Muscle layer of colon (tissue), 2 donors: ENCODE measurements around the gene CSNK1A1.
"Not testable (repeated sequence)": the region's sequence is repeated elsewhere in the genome, so short reads cannot be mapped to it uniquely, and the experiment has no call there.

ENCODE experiments used
- H3K27ac ChIP-seq: one replicate; pipeline ENCODE4 v1.7.0; 2013; ENCODE audit warnings: low read depth, mild to moderate bottlenecking, low read length, moderate library complexity
- H3K27me3 ChIP-seq, 2 donors: one replicate each; pipeline ENCODE4 v1.7.0; 2013; ENCODE audit warnings: low read length in 2 of 2, mild to moderate bottlenecking in 2 of 2; ENCODE audit not compliant: insufficient read depth in 2 of 2, control insufficient read depth in 1 of 2
- H3K36me3 ChIP-seq: one replicate; pipeline ENCODE4 v1.7.0; 2013; ENCODE audit warnings: mild to moderate bottlenecking, low read length; ENCODE audit not compliant: insufficient read depth
- H3K4me1 ChIP-seq: one replicate; pipeline ENCODE4 v1.7.0; 2013; ENCODE audit warnings: mild to moderate bottlenecking, low read length; ENCODE audit not compliant: insufficient read depth
- H3K4me3 ChIP-seq, 2 donors: one replicate each; pipeline ENCODE4 v1.7.0; 2013; ENCODE audit warnings: low read length in 2 of 2, low read depth in 1 of 2, mild to moderate bottlenecking in 1 of 2, moderate library complexity in 1 of 2
- H3K9ac ChIP-seq: one replicate; pipeline ENCODE4 v1.7.0; 2013; ENCODE audit warnings: low read length
- H3K9me3 ChIP-seq: one replicate; pipeline ENCODE4 v1.7.0; 2013; ENCODE audit warnings: mild to moderate bottlenecking, low read length
- donor health status: abdominal sarcoma.
- donor health status: Adenocarcinoma of cecum.

The CSNK1A1 gene

GRCh38 chr5:149572170-149572569 is 20.9 kb upstream of the CSNK1A1 start:
- Histone ChIP-seq H3K4me3 (no peak overlapping the region), H3K27ac (no peak overlapping the region), H3K9me3 (no peaks in the 10 kb centered on the region), H3K36me3 (no peaks in the 10 kb centered on the region), H3K27me3 (no peaks in the 10 kb centered on the region), H3K9ac (no peak overlapping the region), H3K4me1 (no peaks in the 10 kb centered on the region)

- Histone ChIP-seq H3K27me3 (no peaks in the 10 kb centered on the region), H3K27ac (no peak overlapping the region), H3K36me3 (no peaks in the 10 kb centered on the region), H3K4me3 (no peak overlapping the region), H3K9ac (no peak overlapping the region), H3K4me1 (peaks cover 19% of the 10 kb centered on the region), H3K9me3 (no peaks in the 10 kb centered on the region)
These were observed 16.0 kb upstream of the CSNK1A1 start for GRCh38 chr5:149567226-149567625.

- peaks cover 31% of the 10 kb centered on the region for H3K4me1 ChIP-seq
- H3K9ac ChIP-seq, H3K27me3 ChIP-seq, H3K27ac ChIP-seq, H3K4me3 ChIP-seq, H3K9me3 ChIP-seq, H3K36me3 ChIP-seq: not testable (repeated sequence)
These were observed 13.4 kb upstream of the CSNK1A1 start for GRCh38 chr5:149564542-149565140.

GRCh38 chr5:149563466-149563865 is 12.2 kb upstream of the CSNK1A1 start:
- H3K9me3 ChIP-seq: no peaks in the 10 kb centered on the region
- H3K4me1 ChIP-seq: peaks cover 31% of the 10 kb centered on the region
- no peak overlapping the region for H3K9ac ChIP-seq
- no peaks in the 10 kb centered on the region for H3K36me3 ChIP-seq
- H3K27ac ChIP-seq: peak overlapping the region; percentile 61
- no peak overlapping the region for H3K4me3 ChIP-seq
- no peaks in the 10 kb centered on the region for H3K27me3 ChIP-seq

GRCh38 chr5:149561848-149562247 is 10.6 kb upstream of the CSNK1A1 start:
- Histone ChIP-seq H3K4me3 (peak overlapping the region in 1 of 2 donors; percentile 7), H3K27ac (peak overlapping the region; percentile 84), H3K36me3 (no peaks in the 10 kb centered on the region), H3K27me3 (no peaks in the 10 kb centered on the region), H3K9me3 (no peaks in the 10 kb centered on the region), H3K9ac (no peak overlapping the region), H3K4me1 (peaks cover 31% of the 10 kb centered on the region)

GRCh38 chr5:149559706-149560105 is 8.5 kb upstream of the CSNK1A1 start:
- peaks cover 30% of the 10 kb centered on the region for H3K4me1 ChIP-seq
- no peaks in the 10 kb centered on the region for H3K9me3 ChIP-seq
- no peaks in the 10 kb centered on the region for H3K27me3 ChIP-seq
- H3K4me3 ChIP-seq: no peak overlapping the region
- H3K9ac ChIP-seq: no peak overlapping the region
- no peak overlapping the region for H3K27ac ChIP-seq
- H3K36me3 ChIP-seq: no peaks in the 10 kb centered on the region

GRCh38 chr5:149552553-149553160 is 1.4 kb upstream of the CSNK1A1 start:
- Histone ChIP-seq H3K27ac (no peak overlapping the region), H3K9me3 (no peaks in the 10 kb centered on the region), H3K9ac (no peak overlapping the region), H3K4me1 (peaks cover 16% of the 10 kb centered on the region), H3K27me3 (no peaks in the 10 kb centered on the region), H3K4me3 (no peak overlapping the region), H3K36me3 (peaks cover 13% of the 10 kb centered on the region)

- H3K27ac ChIP-seq: peak overlapping the region; percentile 99
- peaks cover 13% of the 10 kb centered on the region for H3K36me3 ChIP-seq
- H3K9ac ChIP-seq: peak overlapping the region; percentile 99
- peak overlapping the region; percentile 39 to 98 for H3K4me3 ChIP-seq
- H3K4me1 ChIP-seq: peaks cover 22% of the 10 kb centered on the region
- H3K27me3 ChIP-seq: no peaks in the 10 kb centered on the region
- H3K9me3 ChIP-seq: no peaks in the 10 kb centered on the region
These were observed 827 bp upstream of the CSNK1A1 start for GRCh38 chr5:149552038-149552494.

GRCh38 chr5:149550594-149551226 is 529 bp downstream of the CSNK1A1 start:
- Histone ChIP-seq H3K27me3 (no peaks in the 10 kb centered on the region), H3K9ac (peak overlapping the region; percentile 99), H3K4me1 (peaks cover 27% of the 10 kb centered on the region), H3K27ac (peak overlapping the region; percentile 99), H3K9me3 (no peaks in the 10 kb centered on the region), H3K36me3 (peaks cover 13% of the 10 kb centered on the region), H3K4me3 (peak overlapping the region; percentile 97 to 98)

GRCh38 chr5:149550268-149550583 is 1.0 kb downstream of the CSNK1A1 start:
- Histone ChIP-seq H3K27ac (peak overlapping the region; percentile 99), H3K4me1 (peaks cover 31% of the 10 kb centered on the region), H3K9me3 (no peaks in the 10 kb centered on the region), H3K27me3 (no peaks in the 10 kb centered on the region), H3K36me3 (peaks cover 13% of the 10 kb centered on the region), H3K4me3 (peak overlapping the region; percentile 97 to 98), H3K9ac (peak overlapping the region; percentile 99)

- Histone ChIP-seq H3K9ac (peak overlapping the region; percentile 99), H3K4me3 (peak overlapping the region; percentile 97 to 98), H3K4me1 (peaks cover 34% of the 10 kb centered on the region), H3K27ac (peak overlapping the region; percentile 99), H3K9me3 (no peaks in the 10 kb centered on the region), H3K27me3 (no peaks in the 10 kb centered on the region), H3K36me3 (peaks cover 13% of the 10 kb centered on the region)
These were observed 1.6 kb downstream of the CSNK1A1 start for GRCh38 chr5:149549461-149550267.
